HG03097 (cell line): ENCODE measurements around the gene ETF1.
A peak's percentile ranks its signal among the peaks of the same experiment; 100 is the strongest.
"Not testable (repeated sequence)": the region's sequence is repeated elsewhere in the genome, so short reads cannot be mapped to it uniquely, and the experiment has no call there.

ENCODE experiments used
- ATAC-seq: cut with Tn5 transposase; IDR thresholded peaks from one replicate; pipeline ENCODE4 v1.9.1; 2021; ENCODE audit not compliant: unreplicated experiment, low FRiP score

ETF1 gene

GRCh38 chr5:138492560-138493045 lies 50.4 kb downstream of the ETF1 start:
- no peak for ATAC-seq

DNA sequence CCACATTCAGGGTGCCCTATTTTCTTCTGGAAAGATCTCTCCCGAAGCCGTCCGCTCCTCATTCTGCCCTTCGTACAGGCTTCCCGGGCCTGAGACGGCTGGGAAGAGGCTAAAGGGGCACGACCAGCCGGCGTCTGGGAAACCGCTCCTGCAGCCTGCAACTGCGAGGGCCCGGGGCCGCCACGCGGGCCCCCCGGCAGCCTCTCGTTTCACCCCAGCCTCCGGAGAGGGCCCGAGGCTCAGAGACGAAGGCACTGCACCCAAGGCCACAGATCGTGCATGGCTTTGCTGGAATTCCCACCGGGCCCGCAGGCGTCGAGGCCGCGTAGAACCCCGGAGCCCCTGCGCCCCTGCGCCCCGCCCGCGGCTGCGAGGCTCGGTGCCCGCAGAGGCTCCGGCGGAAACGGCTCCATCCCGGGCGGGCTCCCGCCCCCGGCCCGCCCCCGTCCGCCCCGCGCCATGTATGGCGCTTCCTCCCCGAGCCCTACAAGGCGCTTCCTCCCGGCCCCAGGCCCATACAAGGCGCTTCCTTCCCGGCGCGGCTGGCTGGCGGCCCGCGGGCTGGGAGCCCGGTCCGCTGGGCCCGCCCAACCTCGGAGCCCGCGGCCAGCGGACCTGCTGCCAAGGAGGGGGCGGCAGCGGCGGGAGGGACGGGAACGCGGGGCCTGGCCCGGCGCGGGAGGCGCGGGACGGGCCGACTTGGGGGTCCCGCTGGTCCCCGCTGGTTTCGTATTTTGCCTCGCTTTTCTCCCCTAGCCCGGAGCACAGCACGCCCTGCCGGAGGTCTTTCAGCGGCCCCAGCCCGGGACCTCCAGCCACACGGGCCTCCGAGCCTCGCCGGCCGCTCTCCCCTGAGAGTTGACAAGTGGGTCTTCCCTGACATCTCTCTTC lies 51.1 kb downstream of the ETF1 start:
- ATAC-seq = peak; percentile 91

DNA sequence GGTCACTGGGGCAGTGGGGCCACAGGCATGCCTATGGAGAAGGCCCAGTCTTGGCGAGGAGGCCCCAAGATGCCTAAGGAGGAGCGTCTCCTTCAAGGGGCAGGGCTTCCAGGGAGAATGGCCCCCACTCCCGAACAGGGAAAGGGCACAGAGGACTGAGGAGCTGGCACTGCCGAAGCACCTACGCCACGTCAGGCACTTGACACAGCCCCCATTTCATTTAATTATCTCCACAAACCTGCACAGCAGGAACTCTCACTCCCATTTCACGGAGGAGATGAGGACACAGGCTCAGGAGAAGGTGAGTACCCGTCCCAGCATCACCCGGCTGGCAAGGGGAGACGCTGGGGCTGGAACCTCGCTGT lies 51.8 kb downstream of the ETF1 start:
- ATAC-seq = no peak

GRCh38 chr5:138490648-138491283 lies 52.3 kb downstream of the ETF1 start:
- ATAC-seq = no peak

GRCh38 chr5:138489683-138490061 lies 53.4 kb downstream of the ETF1 start:
- ATAC-seq = no peak

- no peak for ATAC-seq
Observed at GRCh38 chr5:138488481-138488945, 54.5 kb downstream of the ETF1 start.

- ATAC-seq = no peak
Observed at GRCh38 chr5:138482638-138483037, 60.4 kb downstream of the ETF1 start.

DNA sequence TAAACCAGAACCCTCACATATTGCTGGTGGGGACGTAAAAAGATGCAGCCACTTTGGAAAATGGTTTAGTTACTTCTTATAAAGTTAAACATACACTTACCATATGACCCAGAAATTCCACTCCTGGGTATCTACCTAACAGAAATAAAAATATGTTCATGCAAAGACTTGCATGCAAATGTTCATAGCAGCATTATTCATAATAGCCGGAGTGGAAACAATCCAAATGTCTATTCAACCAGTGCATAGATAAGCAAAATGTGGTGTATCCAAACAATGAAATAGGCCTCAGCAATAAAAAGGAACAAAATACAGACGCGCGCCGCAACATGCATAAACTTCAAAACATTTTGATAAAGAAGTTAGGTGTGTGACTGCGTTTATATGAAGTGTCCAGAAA lies 66.1 kb downstream of the ETF1 start:
- ATAC-seq = no peak

GRCh38 chr5:138473151-138473550 lies 69.9 kb downstream of the ETF1 start:
- not testable (repeated sequence) for ATAC-seq

DNA sequence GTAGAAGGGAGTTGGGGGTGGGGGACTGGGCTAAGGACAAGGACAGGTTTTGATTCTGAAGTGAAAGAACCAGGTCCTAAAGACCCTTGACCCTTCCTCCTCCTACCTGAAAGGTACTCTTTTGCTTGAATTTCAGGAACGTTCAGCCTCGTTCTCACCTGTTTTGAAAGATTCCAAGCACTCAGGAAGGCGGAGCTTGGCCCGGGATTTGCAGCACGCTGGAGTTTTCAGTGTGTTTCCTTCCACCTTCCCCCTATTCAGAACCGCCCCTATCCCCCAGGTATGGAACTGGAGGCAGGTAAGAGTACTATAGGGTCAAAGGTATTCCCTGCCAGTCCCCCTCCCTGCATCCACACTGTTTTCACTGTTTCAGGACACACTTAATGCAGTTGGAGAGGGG lies 70.7 kb downstream of the ETF1 start:
- no peak for ATAC-seq

GRCh38 chr5:138471052-138471361 lies 72.0 kb downstream of the ETF1 start:
- ATAC-seq = no peak

DNA sequence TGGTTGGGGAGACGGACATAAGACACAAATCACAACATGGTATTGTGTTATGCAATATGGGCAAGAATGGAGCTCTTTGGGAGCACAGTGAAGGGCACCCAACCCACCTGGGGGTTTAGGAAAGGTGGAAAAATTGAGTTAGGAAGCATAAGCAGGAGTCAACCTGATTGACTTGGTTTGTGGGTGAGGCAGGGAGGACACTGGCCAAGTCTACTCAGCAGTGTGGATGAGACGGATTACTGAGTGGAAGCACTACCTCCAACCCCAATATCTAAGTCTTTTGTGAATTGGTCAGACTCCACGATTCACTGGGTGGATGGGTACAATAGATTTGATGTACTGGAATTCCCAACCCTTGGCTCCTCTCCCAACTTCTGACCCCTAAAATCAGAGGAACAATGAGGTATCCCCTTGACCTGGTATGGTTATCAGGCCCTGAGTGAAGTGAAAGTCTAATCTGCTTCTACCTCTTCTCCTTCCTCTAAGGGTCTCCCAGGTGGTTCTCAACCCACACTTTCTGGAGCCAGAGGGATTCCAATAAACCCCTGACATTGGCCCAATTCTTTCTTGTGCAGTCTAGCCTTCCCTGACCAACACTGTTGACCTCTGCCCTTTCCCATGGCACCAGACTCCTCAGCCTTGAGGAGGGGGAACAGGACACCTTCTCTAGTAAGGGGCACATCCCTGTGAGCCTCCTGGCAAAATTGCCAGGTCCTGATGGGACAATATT lies 72.5 kb downstream of the ETF1 start:
- ATAC-seq = no peak

GRCh38 chr5:138469540-138470321 lies 73.3 kb downstream of the ETF1 start:
- no peak for ATAC-seq

- ATAC-seq = no peak
Observed at GRCh38 chr5:138468966-138469539, 74.0 kb downstream of the ETF1 start.

DNA sequence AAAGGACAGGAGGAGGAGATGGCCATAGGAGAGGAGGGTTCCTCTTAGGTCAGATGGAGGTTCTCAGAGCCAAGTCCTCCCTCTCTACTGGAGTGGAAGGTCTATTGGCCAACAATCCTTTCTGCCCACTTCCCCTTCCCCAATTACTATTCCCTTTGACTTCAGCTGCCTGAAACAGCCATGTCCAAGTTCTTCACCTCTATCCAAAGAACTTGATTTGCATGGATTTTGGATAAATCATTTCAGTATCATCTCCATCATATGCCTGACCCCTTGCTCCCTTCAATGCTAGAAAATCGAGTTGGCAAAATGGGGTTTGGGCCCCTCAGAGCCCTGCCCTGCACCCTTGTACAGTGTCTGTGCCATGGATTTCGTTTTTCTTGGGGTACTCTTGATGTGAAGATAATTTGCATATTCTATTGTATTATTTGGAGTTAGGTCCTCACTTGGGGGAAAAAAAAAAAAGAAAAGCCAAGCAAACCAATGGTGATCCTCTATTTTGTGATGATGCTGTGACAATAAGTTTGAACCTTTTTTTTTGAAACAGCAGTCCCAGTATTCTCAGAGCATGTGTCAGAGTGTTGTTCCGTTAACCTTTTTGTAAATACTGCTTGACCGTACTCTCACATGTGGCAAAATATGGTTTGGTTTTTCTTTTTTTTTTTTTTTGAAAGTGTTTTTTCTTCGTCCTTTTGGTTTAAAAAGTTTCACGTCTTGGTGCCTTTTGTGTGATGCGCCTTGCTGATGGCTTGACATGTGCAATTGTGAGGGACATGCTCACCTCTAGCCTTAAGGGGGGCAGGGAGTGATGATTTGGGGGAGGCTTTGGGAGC lies 74.7 kb downstream of the ETF1 start:
- no peak for ATAC-seq

- no peak for ATAC-seq
Observed at GRCh38 chr5:138467711-138468132, 75.3 kb downstream of the ETF1 start.

GRCh38 chr5:138466900-138467710 lies 75.9 kb downstream of the ETF1 start:
- no peak for ATAC-seq

DNA sequence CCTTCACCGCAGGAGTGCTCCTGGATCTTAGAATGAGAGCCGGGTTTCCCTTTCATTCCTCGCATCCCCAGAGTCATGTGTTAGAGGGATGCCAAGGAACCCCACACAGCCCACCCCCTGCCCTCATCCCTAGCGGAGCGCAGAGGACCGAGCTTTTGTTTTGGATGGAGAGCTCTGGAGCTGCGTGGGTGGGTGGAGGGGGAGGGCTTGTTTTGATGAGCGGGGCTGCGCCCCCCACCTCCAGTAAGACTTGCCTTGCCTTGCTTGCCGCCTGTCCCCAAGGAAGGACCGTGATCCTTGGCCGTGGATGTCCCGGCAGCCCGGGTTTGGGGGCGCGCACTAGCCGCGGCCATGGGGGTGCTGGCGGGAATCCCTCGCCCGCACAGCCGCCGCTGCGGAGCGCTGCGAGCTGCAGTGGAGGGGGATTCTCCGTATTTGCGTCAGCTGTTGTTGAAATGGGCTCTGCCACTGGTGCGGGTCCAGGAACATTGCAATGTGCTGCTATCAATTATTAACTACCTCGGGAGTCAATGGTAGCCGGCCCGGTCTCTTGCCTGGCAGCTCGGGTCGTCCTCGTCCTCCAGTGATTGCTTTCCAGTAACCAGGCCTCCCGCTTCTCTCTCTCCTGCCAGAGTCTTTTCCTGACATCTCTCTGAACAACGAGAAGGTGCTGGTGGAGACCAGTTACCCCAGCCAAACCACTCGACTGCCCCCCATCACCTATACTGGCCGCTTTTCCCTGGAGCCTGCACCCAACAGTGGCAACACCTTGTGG lies 76.7 kb downstream of the ETF1 start:
- ATAC-seq = no peak
